ENCODE data around the gene SEPTIN11.
"Not testable (repeated sequence)": the region's sequence is repeated elsewhere in the genome, so short reads cannot be mapped to it uniquely, and the experiment has no call there.

Gene SEPTIN11

DNA sequence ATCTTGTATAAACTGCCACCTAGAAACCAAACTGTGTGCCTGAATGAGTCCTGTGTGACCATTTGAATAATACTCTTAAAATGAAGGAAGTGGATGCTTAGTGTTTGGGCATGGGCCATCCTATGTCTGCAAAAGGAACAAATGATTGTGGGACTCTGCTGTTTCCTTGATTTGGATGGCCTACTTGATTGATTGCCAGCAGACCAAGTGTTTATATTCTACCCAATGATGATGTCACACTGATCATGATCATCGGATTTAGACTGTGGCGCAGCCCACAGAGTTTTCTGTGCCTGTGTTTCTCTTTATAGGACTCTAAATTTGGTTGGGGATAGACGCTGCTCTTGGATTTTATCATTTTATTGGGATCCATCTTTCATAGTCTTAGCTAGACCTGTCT lies 4.4 kb downstream of the SEPTIN11 start:
- no peak overlapping the region for H3K9ac ChIP-seq (ENCODE audit: low read length)
- H3K27ac ChIP-seq (ENCODE audit: low read length): no peak overlapping the region
- peaks cover 13% of the 10 kb centered on the region for H3K27me3 ChIP-seq (ENCODE audit: control insufficient read depth, insufficient read depth, low read length)
- no peaks in the 10 kb centered on the region for H3K9me3 ChIP-seq (ENCODE audit: control insufficient read depth, low read depth, low read length)
- no peaks in the 10 kb centered on the region for H3K36me3 ChIP-seq (ENCODE audit: control insufficient read depth, low read depth, low read length)
- peaks cover 14% of the 10 kb centered on the region for H3K4me1 ChIP-seq (ENCODE audit: control insufficient read depth, low read depth, low read length)
- no peak overlapping the region for H3K4me3 ChIP-seq (ENCODE audit: low read length)

DNA sequence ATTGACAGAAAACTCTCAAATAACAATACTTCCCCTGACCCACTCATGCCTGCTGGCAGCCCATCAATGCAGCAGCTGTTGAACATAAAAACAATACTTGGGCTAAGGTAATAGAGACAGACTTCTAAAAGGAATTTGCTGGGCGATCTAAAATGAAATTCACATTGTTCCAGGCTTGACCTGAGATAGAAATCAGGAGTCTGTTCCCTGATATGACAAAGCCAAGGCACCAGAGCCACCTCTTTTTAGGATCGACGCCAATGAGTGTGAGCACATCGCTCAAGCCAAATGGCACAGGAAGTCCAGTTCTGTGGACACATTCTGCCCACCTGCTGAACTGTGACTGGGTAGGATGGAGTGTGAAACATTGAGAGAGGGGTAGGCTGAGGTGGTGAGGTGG lies 4.9 kb downstream of the SEPTIN11 start:
- Histone ChIP-seq H3K4me3 (ENCODE audit: low read length) (no peak overlapping the region), H3K27ac (ENCODE audit: low read length) (no peak overlapping the region), H3K9me3 (ENCODE audit: control insufficient read depth, low read depth, low read length) (no peaks in the 10 kb centered on the region), H3K9ac (ENCODE audit: low read length) (no peak overlapping the region), H3K27me3 (ENCODE audit: control insufficient read depth, insufficient read depth, low read length) (peaks cover 13% of the 10 kb centered on the region), H3K36me3 (ENCODE audit: control insufficient read depth, low read depth, low read length) (no peaks in the 10 kb centered on the region), H3K4me1 (ENCODE audit: control insufficient read depth, low read depth, low read length) (peaks cover 14% of the 10 kb centered on the region)

DNA sequence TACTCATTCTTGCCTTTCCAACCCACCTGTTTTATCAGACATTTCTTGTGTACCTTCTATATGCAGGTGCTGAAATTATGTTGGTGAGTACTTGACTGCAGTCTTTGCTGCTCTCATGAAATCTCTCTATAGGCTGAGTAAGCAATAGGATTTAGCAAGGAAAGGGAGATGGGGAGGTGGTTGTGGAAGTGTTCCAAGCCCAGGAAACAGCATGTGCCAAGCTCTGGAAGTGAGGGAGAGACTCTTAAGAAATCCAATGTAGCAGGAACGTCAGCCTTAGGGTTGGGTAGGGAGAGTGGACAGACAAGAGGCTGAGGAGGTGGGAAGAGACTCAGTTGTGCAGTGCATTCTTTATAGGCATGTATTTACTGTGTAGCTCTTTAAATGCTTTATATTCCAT lies 5.6 kb downstream of the SEPTIN11 start:
- Histone ChIP-seq H3K4me1 (ENCODE audit: control insufficient read depth, low read depth, low read length) (peaks cover 14% of the 10 kb centered on the region), H3K4me3 (ENCODE audit: low read length) (no peak overlapping the region), H3K27ac (ENCODE audit: low read length) (no peak overlapping the region), H3K36me3 (ENCODE audit: control insufficient read depth, low read depth, low read length) (no peaks in the 10 kb centered on the region), H3K27me3 (ENCODE audit: control insufficient read depth, insufficient read depth, low read length) (peaks cover 13% of the 10 kb centered on the region), H3K9ac (ENCODE audit: low read length) (no peak overlapping the region), H3K9me3 (ENCODE audit: control insufficient read depth, low read depth, low read length) (no peaks in the 10 kb centered on the region)

DNA sequence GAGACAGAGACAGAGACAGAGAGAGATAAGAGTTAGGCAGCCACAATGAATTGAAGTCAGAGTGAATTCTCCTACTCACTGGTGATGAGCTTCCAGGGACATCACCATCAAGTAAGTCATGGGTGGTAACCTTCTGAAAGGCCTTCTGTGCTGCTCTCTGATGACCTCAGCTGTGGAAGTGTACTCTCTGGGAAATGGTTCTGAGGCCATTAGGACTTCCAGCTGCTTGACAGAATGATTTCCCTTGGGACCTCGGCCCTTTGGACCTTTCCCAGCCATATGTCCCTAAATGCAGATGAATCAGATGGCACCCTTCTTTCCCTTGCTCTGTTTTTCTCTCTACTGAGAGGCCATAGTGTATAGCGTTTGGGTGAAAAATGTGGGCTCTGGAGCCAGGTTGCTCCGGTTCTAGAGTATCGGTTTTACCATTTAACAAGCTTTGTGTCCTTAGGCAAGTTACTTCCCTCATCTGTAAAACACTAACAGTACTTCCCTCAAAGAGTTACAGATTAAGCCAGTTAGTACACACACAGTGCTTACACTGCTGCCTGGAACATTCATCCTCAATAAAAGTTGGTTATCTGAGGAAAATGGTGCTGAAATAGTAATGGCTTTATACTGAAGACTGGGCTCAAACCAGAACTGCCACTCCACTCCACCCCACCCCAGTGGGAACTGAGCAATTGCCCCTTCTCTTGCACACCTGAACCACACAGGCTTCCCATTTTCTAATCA lies 7.6 kb downstream of the SEPTIN11 start:
- no peak overlapping the region for H3K4me3 ChIP-seq (ENCODE audit: low read length)
- H3K27ac ChIP-seq (ENCODE audit: low read length): no peak overlapping the region
- no peaks in the 10 kb centered on the region for H3K9me3 ChIP-seq (ENCODE audit: control insufficient read depth, low read depth, low read length)
- H3K4me1 ChIP-seq (ENCODE audit: control insufficient read depth, low read depth, low read length): peaks cover 4% of the 10 kb centered on the region
- peaks cover under 1% of the 10 kb centered on the region for H3K27me3 ChIP-seq (ENCODE audit: control insufficient read depth, insufficient read depth, low read length)
- no peaks in the 10 kb centered on the region for H3K36me3 ChIP-seq (ENCODE audit: control insufficient read depth, low read depth, low read length)
- no peak overlapping the region for H3K9ac ChIP-seq (ENCODE audit: low read length)

DNA sequence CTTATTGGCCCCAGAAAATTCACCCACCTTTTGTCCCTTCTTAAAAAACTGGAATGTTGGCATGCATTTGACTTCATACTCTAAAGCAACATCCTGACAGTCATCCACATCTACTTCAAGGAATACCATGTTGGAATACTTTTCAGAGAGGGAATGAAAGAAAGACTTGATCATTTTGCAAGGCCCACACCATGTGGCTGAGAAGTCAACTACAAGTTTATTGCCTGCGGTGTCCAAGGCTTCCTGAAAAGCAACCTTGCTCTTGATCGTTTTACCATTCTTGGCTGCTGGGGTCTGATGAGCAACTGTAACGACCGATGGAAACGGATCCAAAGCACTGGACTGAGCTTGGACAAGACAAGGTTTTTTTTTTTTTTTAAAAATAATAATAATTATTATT lies 9.3 kb downstream of the SEPTIN11 start:
- Histone ChIP-seq H3K36me3 (ENCODE audit: control insufficient read depth, low read depth, low read length) (no peaks in the 10 kb centered on the region), H3K4me3 (ENCODE audit: low read length) (no peak overlapping the region), H3K9me3 (ENCODE audit: control insufficient read depth, low read depth, low read length) (no peaks in the 10 kb centered on the region), H3K4me1 (ENCODE audit: control insufficient read depth, low read depth, low read length) (no peaks in the 10 kb centered on the region), H3K9ac (ENCODE audit: low read length) (no peak overlapping the region), H3K27ac (ENCODE audit: low read length) (no peak overlapping the region), H3K27me3 (ENCODE audit: control insufficient read depth, insufficient read depth, low read length) (no peaks in the 10 kb centered on the region)

DNA sequence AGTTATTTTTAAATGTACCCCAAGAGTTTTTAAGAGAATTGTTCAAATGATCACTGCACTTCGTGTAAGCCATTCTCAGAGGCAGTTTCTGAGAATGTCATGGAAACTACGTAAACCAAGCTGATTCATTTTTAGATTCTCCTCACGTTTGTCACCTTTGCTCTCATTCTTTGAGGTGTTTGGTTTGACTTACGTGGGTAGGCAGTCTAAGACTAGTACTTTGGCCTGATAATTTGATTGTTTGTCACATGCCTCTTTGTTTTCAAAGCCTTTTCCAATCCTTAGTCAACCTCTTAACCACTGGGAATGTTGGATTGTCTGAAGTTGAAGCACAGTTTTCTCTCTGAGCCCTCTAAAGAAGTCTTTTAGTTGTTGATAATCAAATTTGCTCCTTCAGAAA lies 10.5 kb downstream of the SEPTIN11 start:
- H3K27me3 ChIP-seq (ENCODE audit: control insufficient read depth, insufficient read depth, low read length): no peaks in the 10 kb centered on the region
- no peak overlapping the region for H3K4me3 ChIP-seq (ENCODE audit: low read length)
- no peaks in the 10 kb centered on the region for H3K9me3 ChIP-seq (ENCODE audit: control insufficient read depth, low read depth, low read length)
- no peaks in the 10 kb centered on the region for H3K36me3 ChIP-seq (ENCODE audit: control insufficient read depth, low read depth, low read length)
- H3K4me1 ChIP-seq (ENCODE audit: control insufficient read depth, low read depth, low read length): no peaks in the 10 kb centered on the region
- no peak overlapping the region for H3K27ac ChIP-seq (ENCODE audit: low read length)
- no peak overlapping the region for H3K9ac ChIP-seq (ENCODE audit: low read length)

DNA sequence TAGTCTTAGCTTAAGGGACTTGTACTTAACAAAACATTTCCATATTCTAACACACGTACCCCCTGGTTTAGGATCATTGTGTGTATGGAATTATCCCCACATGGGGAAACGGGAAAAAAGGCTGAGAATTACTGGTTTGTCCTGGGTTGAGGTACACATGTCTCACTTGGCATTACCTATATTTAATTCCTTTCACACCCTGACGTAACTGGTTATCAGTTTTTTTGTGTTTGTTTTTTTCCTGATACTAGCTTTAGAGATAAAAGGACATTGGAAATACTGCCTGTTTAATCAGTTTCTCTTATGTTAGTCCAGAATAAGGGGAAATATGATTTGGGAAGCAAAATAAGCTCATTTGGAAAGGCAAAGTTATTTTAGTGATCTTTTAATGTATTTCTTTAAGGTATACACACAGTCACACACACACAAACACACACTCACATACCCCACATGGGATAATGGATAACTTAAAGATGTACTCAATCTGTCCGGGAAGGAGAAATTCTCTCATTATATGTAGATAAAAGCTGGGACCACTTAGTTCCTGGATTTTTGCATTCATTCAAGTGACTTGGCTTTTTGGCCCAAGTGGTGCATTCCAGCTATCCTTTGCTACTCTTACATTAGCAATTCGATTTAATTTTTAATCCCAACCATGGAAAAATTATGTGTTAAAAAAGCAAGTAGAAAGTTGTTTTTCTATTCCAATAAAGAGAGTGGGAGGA lies 13.0 kb downstream of the SEPTIN11 start:
- H3K27me3 ChIP-seq (ENCODE audit: control insufficient read depth, insufficient read depth, low read length): no peaks in the 10 kb centered on the region
- H3K9ac ChIP-seq (ENCODE audit: low read length): no peak overlapping the region
- no peaks in the 10 kb centered on the region for H3K9me3 ChIP-seq (ENCODE audit: control insufficient read depth, low read depth, low read length)
- no peak overlapping the region for H3K4me3 ChIP-seq (ENCODE audit: low read length)
- no peak overlapping the region for H3K27ac ChIP-seq (ENCODE audit: low read length)
- H3K36me3 ChIP-seq (ENCODE audit: control insufficient read depth, low read depth, low read length): no peaks in the 10 kb centered on the region
- H3K4me1 ChIP-seq (ENCODE audit: control insufficient read depth, low read depth, low read length): peaks cover 6% of the 10 kb centered on the region

DNA sequence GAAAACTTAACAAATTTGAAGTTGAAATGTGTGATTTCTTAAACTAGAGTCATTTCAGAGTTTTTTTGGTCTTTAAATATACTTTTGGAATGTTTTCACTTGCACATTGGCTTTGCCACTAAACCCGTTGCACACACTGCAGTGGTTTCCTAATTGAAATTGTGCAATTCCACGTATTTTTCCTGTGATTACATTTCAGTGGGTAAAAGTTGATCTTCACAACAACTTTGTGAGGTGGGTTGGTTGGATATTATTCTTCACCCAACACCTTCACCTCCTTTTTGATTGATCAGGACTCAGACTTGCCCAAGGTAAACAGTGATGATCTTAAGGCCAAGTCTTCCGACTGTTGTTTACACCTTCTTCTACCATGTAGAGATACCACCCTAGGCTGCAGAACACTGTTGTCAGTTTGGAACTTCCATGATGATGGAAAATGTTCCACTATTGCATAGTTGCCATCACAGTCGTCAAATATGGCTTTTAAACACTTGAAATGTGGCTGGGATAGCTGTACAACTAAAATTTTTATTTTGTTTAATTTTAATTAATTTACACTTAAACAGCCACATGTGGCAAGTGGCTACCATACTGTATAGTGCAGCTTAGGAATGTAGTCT lies 13.7 kb downstream of the SEPTIN11 start:
- Histone ChIP-seq H3K27me3 (ENCODE audit: control insufficient read depth, insufficient read depth, low read length) (no peaks in the 10 kb centered on the region), H3K36me3 (ENCODE audit: control insufficient read depth, low read depth, low read length) (no peaks in the 10 kb centered on the region), H3K9ac (ENCODE audit: low read length) (no peak overlapping the region), H3K27ac (ENCODE audit: low read length) (no peak overlapping the region), H3K4me1 (ENCODE audit: control insufficient read depth, low read depth, low read length) (peaks cover 6% of the 10 kb centered on the region), H3K9me3 (ENCODE audit: control insufficient read depth, low read depth, low read length) (no peaks in the 10 kb centered on the region), H3K4me3 (ENCODE audit: low read length) (no peak overlapping the region)

DNA sequence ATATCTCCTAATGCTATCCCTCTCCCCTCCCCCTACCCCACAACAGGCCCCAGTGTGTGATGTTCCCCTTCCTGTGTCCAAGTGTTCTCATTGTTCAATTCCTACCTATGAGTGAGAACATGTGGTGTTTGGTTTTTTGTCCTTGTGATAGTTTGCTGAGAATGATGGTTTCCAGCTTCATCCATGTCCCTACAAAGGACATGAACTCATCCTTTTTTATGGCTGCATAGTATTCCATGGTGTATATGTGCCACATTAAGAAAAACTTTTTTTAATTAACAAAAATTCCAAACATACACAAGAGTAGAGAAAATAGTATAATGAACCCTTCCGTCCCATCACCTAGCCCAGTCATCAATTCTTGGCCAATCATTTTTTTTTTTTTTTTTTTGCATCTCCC lies 14.4 kb downstream of the SEPTIN11 start:
- H3K36me3 ChIP-seq (ENCODE audit: control insufficient read depth, low read depth, low read length); H3K9ac ChIP-seq (ENCODE audit: low read length); H3K4me1 ChIP-seq (ENCODE audit: control insufficient read depth, low read depth, low read length); H3K27ac ChIP-seq (ENCODE audit: low read length); H3K9me3 ChIP-seq (ENCODE audit: control insufficient read depth, low read depth, low read length); H3K27me3 ChIP-seq (ENCODE audit: control insufficient read depth, insufficient read depth, low read length); H3K4me3 ChIP-seq (ENCODE audit: low read length): not testable (repeated sequence)

DNA sequence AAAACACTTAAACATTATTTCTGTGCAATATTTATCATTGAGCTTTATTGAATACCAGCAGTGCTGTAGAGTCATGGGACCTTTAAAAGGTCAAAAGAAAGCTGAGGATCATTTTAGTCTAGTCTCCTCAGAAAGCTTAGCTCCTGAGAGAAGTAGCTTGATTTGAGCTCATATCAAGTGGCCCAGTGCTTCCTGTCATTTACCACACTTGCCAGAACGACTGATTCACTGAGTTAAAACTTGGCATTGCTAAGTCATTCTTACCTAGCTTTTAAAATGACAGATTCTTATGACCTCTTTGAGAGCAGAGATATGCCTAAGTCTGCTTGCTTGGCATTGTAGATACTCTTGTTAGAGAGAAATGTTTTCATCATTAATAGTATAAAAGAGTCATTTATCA lies 15.2 kb downstream of the SEPTIN11 start:
- Histone ChIP-seq H3K36me3 (ENCODE audit: control insufficient read depth, low read depth, low read length) (no peaks in the 10 kb centered on the region), H3K27ac (ENCODE audit: low read length) (no peak overlapping the region), H3K9ac (ENCODE audit: low read length) (no peak overlapping the region), H3K4me1 (ENCODE audit: control insufficient read depth, low read depth, low read length) (peaks cover 11% of the 10 kb centered on the region), H3K9me3 (ENCODE audit: control insufficient read depth, low read depth, low read length) (no peaks in the 10 kb centered on the region), H3K27me3 (ENCODE audit: control insufficient read depth, insufficient read depth, low read length) (no peaks in the 10 kb centered on the region), H3K4me3 (ENCODE audit: low read length) (no peak overlapping the region)

DNA sequence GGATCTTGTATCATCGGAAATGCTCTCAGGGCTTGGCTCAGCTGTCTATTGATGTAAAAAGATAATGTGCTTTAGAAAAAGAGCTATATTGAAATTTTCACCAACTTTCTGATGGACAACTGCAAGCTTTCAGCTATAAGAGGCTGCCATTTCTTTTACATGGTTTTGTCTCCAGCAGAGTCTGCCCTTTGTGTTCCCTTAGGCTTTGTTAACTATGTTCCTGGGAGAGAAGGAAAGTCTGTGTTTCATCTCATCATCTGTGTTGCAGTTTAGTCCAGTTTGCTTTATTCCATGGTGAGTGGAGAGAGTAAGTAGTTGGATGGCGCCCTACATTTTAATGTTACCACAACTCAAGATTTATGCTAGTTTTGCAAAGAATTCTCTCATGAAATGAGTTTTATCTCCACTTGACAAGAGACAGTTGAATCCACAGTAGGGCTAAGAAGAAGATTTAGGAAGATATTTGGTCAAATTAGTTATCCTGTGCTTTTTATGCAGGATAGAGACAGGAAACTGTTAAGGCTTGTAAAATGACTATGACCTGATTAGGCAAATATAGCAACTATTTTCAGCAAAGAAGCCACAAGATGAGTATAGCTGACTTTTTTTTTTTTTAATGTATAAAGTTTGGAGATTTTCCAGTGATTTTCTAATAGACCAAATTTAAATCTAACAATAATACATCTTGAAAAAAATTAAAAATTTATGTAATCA lies 16.5 kb downstream of the SEPTIN11 start:
- Histone ChIP-seq H3K27me3 (ENCODE audit: control insufficient read depth, insufficient read depth, low read length) (no peaks in the 10 kb centered on the region), H3K27ac (ENCODE audit: low read length) (no peak overlapping the region), H3K9ac (ENCODE audit: low read length) (no peak overlapping the region), H3K9me3 (ENCODE audit: control insufficient read depth, low read depth, low read length) (no peaks in the 10 kb centered on the region), H3K4me3 (ENCODE audit: low read length) (no peak overlapping the region), H3K36me3 (ENCODE audit: control insufficient read depth, low read depth, low read length) (no peaks in the 10 kb centered on the region), H3K4me1 (ENCODE audit: control insufficient read depth, low read depth, low read length) (peaks cover 21% of the 10 kb centered on the region)

Data from iPS-18a (cell line).